ENCODE results near the gene RAB34.

DNA sequence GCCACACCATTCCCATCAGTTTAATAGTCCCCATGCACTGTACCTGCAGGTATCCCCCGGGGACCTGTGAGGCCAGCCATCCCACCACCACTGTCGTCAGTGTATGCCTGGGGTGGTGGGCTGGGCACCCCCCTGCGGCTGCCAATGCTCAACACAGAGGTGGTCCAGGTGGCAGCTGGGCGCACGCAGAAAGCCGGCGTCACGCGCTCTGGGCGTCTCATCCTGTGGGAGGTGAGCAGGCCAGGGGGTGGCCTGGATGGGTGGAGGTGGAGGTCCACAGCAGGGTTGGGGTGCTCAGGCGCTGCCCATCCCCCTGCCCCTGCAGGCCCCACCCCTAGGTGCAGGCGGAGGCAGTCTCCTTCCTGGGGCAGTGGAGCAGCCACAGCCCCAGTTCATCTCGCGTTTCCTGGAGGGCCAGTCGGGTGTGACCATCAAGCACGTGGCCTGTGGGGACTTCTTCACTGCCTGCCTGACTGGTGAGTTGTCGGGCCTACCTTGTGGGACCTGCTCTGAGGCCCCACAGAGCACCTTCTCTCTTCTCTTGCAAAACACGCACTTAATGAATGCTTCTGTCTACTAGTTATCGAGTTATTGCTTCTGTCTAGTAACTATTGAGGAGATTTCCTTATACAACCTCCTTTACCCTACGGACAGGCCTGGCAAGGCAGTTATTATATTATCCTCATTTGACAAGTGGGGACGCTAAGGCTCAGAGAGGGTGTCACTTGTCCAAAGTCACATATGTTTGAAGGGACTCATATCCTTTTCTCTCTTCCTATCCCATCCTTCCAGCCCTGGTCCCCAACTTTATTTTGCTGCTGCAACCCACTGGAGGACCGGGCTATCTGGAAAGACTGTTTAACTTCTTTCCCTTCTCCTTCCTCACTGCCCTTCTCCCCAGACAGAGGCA, 20.4 kb upstream of the RAB34 start:
- TF ChIP-seq, protein P1, sequence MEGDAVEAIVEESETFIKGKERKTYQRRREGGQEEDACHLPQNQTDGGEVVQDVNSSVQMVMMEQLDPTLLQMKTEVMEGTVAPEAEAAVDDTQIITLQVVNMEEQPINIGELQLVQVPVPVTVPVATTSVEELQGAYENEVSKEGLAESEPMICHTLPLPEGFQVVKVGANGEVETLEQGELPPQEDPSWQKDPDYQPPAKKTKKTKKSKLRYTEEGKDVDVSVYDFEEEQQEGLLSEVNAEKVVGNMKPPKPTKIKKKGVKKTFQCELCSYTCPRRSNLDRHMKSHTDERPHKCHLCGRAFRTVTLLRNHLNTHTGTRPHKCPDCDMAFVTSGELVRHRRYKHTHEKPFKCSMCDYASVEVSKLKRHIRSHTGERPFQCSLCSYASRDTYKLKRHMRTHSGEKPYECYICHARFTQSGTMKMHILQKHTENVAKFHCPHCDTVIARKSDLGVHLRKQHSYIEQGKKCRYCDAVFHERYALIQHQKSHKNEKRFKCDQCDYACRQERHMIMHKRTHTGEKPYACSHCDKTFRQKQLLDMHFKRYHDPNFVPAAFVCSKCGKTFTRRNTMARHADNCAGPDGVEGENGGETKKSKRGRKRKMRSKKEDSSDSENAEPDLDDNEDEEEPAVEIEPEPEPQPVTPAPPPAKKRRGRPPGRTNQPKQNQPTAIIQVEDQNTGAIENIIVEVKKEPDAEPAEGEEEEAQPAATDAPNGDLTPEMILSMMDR (IDR thresholded peaks at IDR 0.05; ENCODE audit: insufficient read depth, low read length, poor library complexity, severe bottlenecking): no peak
- no peak for TF ChIP-seq EZH2phosphoT487 (conservative IDR thresholded peaks at IDR 0.05; ENCODE audit: low read length)

Data from SU-DHL-6 (cell line).